Thoracic aorta (tissue), 2 donors: ENCODE results near the gene RAD21L1. TPM values are rescaled to one million over a fixed set of nuclear protein-coding genes. Genes with fewer than 3 reads are reported as not detected.

Experiments used
- ATAC-seq: fragments of 150-250 bp; one replicate; pipeline ENCODE4 v1.8.0; 2017; ENCODE audit warnings: low read depth; ENCODE audit not compliant: insufficient number of reproducible peaks, low FRiP score
- DNase-seq: peaks from one replicate; pipeline ENCODE4 v3.0.0-alpha.2; 2020; ENCODE audit warnings: low spot score
- H3K27ac ChIP-seq, 2 donors: fragments of 200-600 bp; sonication (generic); 1 replicate in 1 of 2; 2 replicates in 1 of 2; pipeline ENCODE4 v1.5.1; 2016; ENCODE audit warnings: mild to moderate bottlenecking in 2 of 2, moderate library complexity in 2 of 2
- H3K27me3 ChIP-seq: fragments of 200-600 bp; sonication (generic); replicated peaks from 2 replicates; pipeline ENCODE4 v1.6.0; 2016; ENCODE audit warnings: mild to moderate bottlenecking; ENCODE audit not compliant: insufficient read depth
- H3K36me3 ChIP-seq: fragments of 200-600 bp; sonication (generic); one replicate; pipeline ENCODE4 v1.5.1; 2016
- H3K4me1 ChIP-seq, 2 donors: fragments of 200-600 bp; sonication (generic); 1 replicate in 1 of 2; 2 replicates in 1 of 2; pipeline versions ENCODE4 v1.5.1 to v1.6.0; 2016; ENCODE audit warnings: low read depth in 2 of 2, mild to moderate bottlenecking in 1 of 2; ENCODE audit not compliant: control insufficient read depth in 1 of 2
- H3K4me3 ChIP-seq: fragments of 200-600 bp; sonication (generic); 2 replicates; pipeline ENCODE4 v1.5.1; 2016; ENCODE audit warnings: mild to moderate bottlenecking
- H3K9me3 ChIP-seq: fragments of 200-600 bp; sonication (generic); 2 replicates; pipeline ENCODE4 v1.5.1; 2016
- CTCF ChIP-seq: fragments of 200-600 bp; sonication (generic); IDR thresholded peaks from one replicate; pipeline ENCODE4 v1.5.1; 2019; ENCODE audit warnings: antibody characterized with exemption
- total RNA-seq, 2 donors: library from RNA; depleted of rRNA; stranded (reverse); fragments of >200 nt; gene quantifications; one replicate each; pipeline versions ENCODE4 v1.1.0 to v1.2.3, GENCODE V29; 2016

RAD21L1 gene
- total RNA-seq, 2 donors from 2014 or later = not detected

DNA sequence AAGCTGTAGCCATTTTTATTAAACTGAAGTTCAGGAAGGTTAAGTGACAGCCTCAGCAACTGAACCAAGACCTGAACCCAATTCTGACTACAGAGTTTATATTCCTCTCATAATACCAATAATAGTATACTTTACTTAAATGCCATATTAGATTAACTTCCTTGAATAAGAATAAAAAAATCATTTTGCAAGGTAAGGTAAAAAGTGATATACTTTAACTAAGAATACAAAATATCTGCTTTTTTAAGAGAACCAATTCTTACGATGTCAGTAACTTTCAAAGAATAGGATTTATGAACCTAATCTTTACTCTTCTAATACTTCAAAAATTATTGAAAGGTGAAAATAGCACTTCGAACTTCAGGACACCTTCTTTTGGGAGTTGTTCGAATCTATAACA is 3.7 kb downstream of the RAD21L1 start:
- Histone ChIP-seq H3K27me3 (peaks cover 11% of the 10 kb centered on the region), H3K9me3 (no peaks in the 10 kb centered on the region), H3K27ac (no peak overlapping the region), H3K4me3 (no peak overlapping the region), H3K36me3 (no peaks in the 10 kb centered on the region), H3K4me1 (peaks cover 6 to 10% of the 10 kb centered on the region in 2 donors)
- no peak for TF ChIP-seq CTCF
- no peak for DNase-seq
- ATAC-seq = no peak

DNA sequence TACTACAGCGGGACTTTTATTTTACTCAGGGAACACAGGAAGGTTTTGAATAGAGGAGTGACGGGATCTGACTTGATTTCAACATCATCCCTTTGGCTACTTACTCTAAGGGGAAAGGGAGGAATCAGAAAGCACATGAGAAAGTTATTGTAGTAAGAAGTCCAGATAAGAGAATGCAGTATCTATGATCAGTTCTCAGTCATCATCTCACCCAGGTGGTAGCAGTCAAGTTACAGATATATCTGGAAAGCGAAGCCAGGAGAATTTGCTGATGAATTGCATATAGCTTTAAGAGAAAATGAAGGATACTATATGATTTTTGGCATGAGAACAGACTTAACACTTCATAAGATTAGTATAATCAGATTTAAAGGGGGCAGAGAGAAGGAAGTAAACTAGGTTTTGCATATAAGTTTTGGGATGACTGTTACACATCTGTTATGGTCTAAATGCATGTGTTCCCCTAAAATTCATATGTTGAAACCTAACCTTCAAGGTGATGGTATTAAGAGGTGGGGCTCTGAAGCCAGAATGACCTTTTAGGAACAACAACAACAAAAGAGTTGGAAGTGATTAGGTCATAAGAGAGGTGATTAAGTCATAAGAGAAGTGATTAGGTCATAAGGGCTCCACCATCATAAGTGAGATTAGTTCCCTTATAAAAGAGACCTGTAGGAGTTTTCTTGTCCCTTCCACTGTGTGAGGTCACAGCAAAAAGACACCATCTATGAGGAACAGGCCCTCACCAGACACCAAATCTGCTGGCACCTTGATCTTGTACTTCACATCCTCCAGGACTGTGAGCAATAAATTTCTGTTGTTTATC is 6.7 kb downstream of the RAD21L1 start:
- no peak for DNase-seq
- no peak for ATAC-seq
- no peak for TF ChIP-seq CTCF

GRCh38 chr20:1240549-1240948 is 14.7 kb downstream of the RAD21L1 start:
- Histone ChIP-seq H3K4me1 (no peaks in the 10 kb centered on the region), H3K4me3 (no peak overlapping the region), H3K9me3 (no peaks in the 10 kb centered on the region), H3K27me3 (no peaks in the 10 kb centered on the region), H3K36me3 (no peaks in the 10 kb centered on the region), H3K27ac (no peak overlapping the region)
- no peak for TF ChIP-seq CTCF
- DNase-seq (no peak), ATAC-seq (no peak)

More for the DNA sequence above, 6.7 kb downstream of the RAD21L1 start:
- Histone ChIP-seq H3K27me3 (peaks cover 11% of the 10 kb centered on the region), H3K27ac (no peak overlapping the region), H3K36me3 (no peaks in the 10 kb centered on the region), H3K9me3 (no peaks in the 10 kb centered on the region), H3K4me1 (no peaks in the 10 kb centered on the region), H3K4me3 (no peak overlapping the region)

- H3K27ac ChIP-seq = no peak overlapping the region
- no peaks in the 10 kb centered on the region for H3K27me3 ChIP-seq
- H3K4me3 ChIP-seq = no peak overlapping the region
- no peaks in the 10 kb centered on the region for H3K36me3 ChIP-seq
- no peak for TF ChIP-seq CTCF
- DNase-seq (no peak), ATAC-seq (no peak)
- no peaks in the 10 kb centered on the region for H3K4me1 ChIP-seq
- H3K9me3 ChIP-seq = no peaks in the 10 kb centered on the region
These were observed 15.6 kb downstream of the RAD21L1 start for GRCh38 chr20:1241456-1241855.

DNA sequence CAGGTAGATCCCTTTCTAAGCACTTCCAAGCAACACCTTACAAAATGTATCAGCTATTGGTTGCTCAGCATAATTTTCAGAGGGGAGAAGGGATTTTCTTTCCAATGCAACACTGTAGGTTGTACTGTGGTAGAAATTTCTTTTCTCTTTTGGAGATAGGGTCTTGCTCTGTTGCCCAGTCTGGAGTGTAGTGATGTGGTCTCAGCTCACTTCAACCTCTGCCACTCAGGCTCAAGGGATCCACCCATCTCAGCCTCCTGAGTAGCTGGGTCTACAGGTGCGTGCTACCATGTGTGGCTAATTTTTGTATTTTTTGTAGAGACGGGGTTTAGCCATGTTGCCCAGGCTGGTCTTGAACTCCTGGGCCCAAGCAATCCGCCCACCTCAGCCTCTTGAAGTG is 16.3 kb downstream of the RAD21L1 start:
- Histone ChIP-seq H3K4me3 (no peak overlapping the region), H3K36me3 (no peaks in the 10 kb centered on the region), H3K9me3 (no peaks in the 10 kb centered on the region), H3K27me3 (no peaks in the 10 kb centered on the region), H3K27ac (no peak overlapping the region), H3K4me1 (no peaks in the 10 kb centered on the region)
- DNase-seq (no peak), ATAC-seq (no peak)
- TF ChIP-seq CTCF = no peak
